Subcutaneous adipose tissue (tissue), 4 donors: ENCODE results near the gene CDO1. TPM values are rescaled to one million over a fixed set of nuclear protein-coding genes. Genes with fewer than 3 reads are reported as not detected.

Source experiments
- CTCF ChIP-seq: fragments of 450-650 bp; IDR thresholded peaks from one replicate; pipeline ENCODE4 v1.5.1; 2016; ENCODE audit warnings: low read depth, mild to moderate bottlenecking, control low read depth, antibody characterized with exemption, moderate library complexity
- total RNA-seq, 4 donors: library from RNA; depleted of rRNA; stranded (reverse); fragments of >200 nt; gene quantifications; one replicate each; pipeline ENCODE4 v1.1.0, GENCODE V29; 2016

CDO1 gene
- total RNA-seq, 4 donors from 2014 or later, result 74.2 to 349 (median 229) TPM

- no peak for TF ChIP-seq CTCF
Measured at GRCh38 chr5:115842089-115842935, 25.9 kb upstream of the CDO1 start.

- no peak for TF ChIP-seq CTCF
Measured at GRCh38 chr5:115841382-115842088, 25.1 kb upstream of the CDO1 start, which contains the start of the genes AP3S1 and ATG12. Gene AP3S1 (plus strand): TSS chr5:115841935. CDS start chr5:115842038, 103 bp downstream. Gene ATG12 (minus strand): TSS chr5:115841565. CDS start chr5:115841552, 13 bp downstream.

- no peak for TF ChIP-seq CTCF
Measured at GRCh38 chr5:115840873-115841272, 24.4 kb upstream of the CDO1 start.

DNA sequence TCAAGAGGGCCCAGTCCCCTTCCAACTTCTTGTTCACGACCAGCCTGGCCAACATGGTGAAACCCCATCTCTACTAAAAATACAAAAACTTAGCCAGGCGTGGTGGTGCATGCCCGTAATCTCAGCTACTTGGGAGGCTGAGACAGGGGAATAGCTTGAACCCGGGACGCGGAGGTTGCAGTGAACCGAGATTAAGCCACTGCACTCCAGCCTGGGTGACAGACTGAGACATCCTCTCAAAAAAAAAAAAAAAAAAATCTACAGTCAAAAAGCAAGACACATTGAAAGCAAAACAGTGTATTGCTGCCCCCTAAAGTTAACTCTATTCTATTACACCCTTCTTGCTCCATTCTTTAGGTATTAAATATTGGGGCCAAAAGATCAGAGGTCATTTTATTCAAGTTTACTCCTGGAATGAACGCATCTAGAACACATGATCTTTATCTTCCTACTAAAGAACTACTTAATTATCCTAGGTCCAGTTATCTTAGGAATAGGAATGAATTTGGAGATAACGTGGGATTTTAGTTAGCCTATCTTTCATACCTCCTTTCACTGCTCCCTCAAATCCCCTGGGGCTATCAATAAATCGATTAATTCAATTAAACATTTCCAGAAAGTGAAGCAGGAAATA lies 22.5 kb upstream of the CDO1 start:
- TF ChIP-seq CTCF, result no peak

- TF ChIP-seq CTCF, result no peak
Measured at GRCh38 chr5:115835481-115835880, 19.0 kb upstream of the CDO1 start.

GRCh38 chr5:115831163-115831768 lies 14.8 kb upstream of the CDO1 start:
- no peak for TF ChIP-seq CTCF

DNA sequence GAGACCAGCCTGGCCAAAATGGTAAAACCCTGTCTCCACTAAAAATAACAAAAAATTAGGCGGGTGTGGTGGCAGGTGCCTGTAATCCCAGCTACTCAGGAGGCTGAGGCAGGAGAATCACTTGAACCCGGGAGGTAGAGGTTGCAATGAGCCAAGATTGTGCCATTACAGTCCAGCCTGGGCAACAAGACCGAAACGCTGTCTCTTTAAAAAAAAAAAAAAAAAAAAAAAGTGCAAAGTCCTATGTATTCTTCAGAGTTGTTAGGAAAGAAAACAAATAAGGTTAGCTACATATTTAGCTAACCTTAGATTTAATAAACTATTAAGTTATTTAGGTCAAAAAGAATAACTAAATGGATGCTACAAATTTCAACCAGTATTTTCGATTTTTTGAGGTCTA lies 13.5 kb upstream of the CDO1 start:
- TF ChIP-seq CTCF, result no peak
